HEK293 (cell line): ENCODE data around the gene LMTK2.

ENCODE experiments used
- CTCF ChIA-PET: fragments of 350-600 bp; formaldehyde crosslinking; extraction: SDS; loops from one replicate; lab custom pipeline; 2021; ENCODE audit warnings: antibody characterized with exemption; lab: Yijun Ruan, JAX
- POLR2A ChIA-PET: fragments of 300-600 bp; formaldehyde crosslinking; extraction: SDS; loops from one replicate; lab custom pipeline; 2020; ENCODE audit warnings: antibody characterized with exemption, inconsistent platforms; lab: Yijun Ruan, JAX
- H3K27ac ChIP-seq: fragments of 200-500 bp; sonication (Bioruptor generic); 2 replicates; pipeline ENCODE4 v1.5.1; 2014; ENCODE audit warnings: low read depth, low read length, control low read depth, inconsistent platforms; ENCODE audit errors: extremely low read depth
- H3K36me3 ChIP-seq, 2 experiments: fragments of 200-500 bp in 1 of 2; sonication (Bioruptor generic) in 1 of 2; 1 replicate in 1 of 2; 2 replicates in 1 of 2; pipeline ENCODE4 v1.5.1; 2014 to 2017; ENCODE audit warnings: inconsistent platforms in 2 of 2, low read length in 2 of 2; ENCODE audit not compliant: control insufficient read depth in 2 of 2, insufficient read depth in 1 of 2
- H3K4me1 ChIP-seq: fragments of 200-500 bp; sonication (Bioruptor generic); 2 replicates; pipeline ENCODE4 v1.5.1; 2014; ENCODE audit warnings: mild to moderate bottlenecking, low read length, inconsistent platforms; ENCODE audit not compliant: control insufficient read depth, insufficient read depth
- H3K4me3 ChIP-seq: 2 replicates; pipeline ENCODE4 v1.5.1; 2011; ENCODE audit warnings: low read depth, mild to moderate bottlenecking, control low read depth, low read length, moderate library complexity
- H3K9me3 ChIP-seq: fragments of 200-500 bp; sonication (Bioruptor generic); 2 replicates; pipeline ENCODE4 v1.5.1; 2014; ENCODE audit warnings: low read depth, low read length, inconsistent platforms; ENCODE audit not compliant: control insufficient read depth, insufficient read depth
- BCL11A ChIP-seq: fragments of 450-650 bp; formaldehyde crosslinking; IDR thresholded peaks from 2 replicates; pipeline ENCODE4 v1.5.1; 2016; ENCODE audit warnings: low read depth, missing biosample characterization, missing genetic modification characterization
- EGR2 ChIP-seq: fragments of 450-650 bp; formaldehyde crosslinking; IDR thresholded peaks from 2 replicates; pipeline ENCODE4 v1.5.1; 2016; ENCODE audit warnings: low read depth, missing biosample characterization, missing genetic modification characterization
- KLF1 ChIP-seq: fragments of 450-650 bp; formaldehyde crosslinking; IDR thresholded peaks from 2 replicates; pipeline ENCODE4 v1.5.1; 2016; ENCODE audit warnings: missing biosample characterization, missing genetic modification characterization
- KLF10 ChIP-seq: fragments of 450-650 bp; IDR thresholded peaks from 2 replicates; pipeline ENCODE4 v1.5.1; 2018; ENCODE audit warnings: missing biosample characterization, mild to moderate bottlenecking, missing genetic modification characterization
- OSR2 ChIP-seq: fragments of 450-650 bp; formaldehyde crosslinking; IDR thresholded peaks from 2 replicates; pipeline ENCODE4 v1.5.1; 2016; ENCODE audit warnings: missing biosample characterization, missing genetic modification characterization
- REPIN1 ChIP-seq: fragments of 450-650 bp; formaldehyde crosslinking; IDR thresholded peaks from 2 replicates; pipeline ENCODE4 v1.5.1; 2017; ENCODE audit warnings: missing biosample characterization, missing genetic modification characterization, low read depth
- SCRT1 ChIP-seq: fragments of 450-650 bp; formaldehyde crosslinking; IDR thresholded peaks from 2 replicates; pipeline ENCODE4 v1.5.1; 2016; ENCODE audit warnings: missing biosample characterization, missing genetic modification characterization, borderline replicate concordance
- SP2 ChIP-seq: fragments of 450-650 bp; formaldehyde crosslinking; IDR thresholded peaks from 2 replicates; pipeline ENCODE4 v1.5.1; 2016; ENCODE audit warnings: missing biosample characterization, missing genetic modification characterization
- SP3 ChIP-seq: fragments of 450-650 bp; formaldehyde crosslinking; IDR thresholded peaks from 2 replicates; pipeline ENCODE4 v1.5.1; 2016; ENCODE audit warnings: missing biosample characterization, missing genetic modification characterization
- ZBTB1 ChIP-seq: fragments of 450-650 bp; formaldehyde crosslinking; IDR thresholded peaks from 2 replicates; pipeline ENCODE4 v1.5.1; 2016; ENCODE audit warnings: missing biosample characterization, missing genetic modification characterization
- ZBTB48 ChIP-seq: fragments of 450-650 bp; formaldehyde crosslinking; IDR thresholded peaks from 2 replicates; pipeline ENCODE4 v1.5.1; 2016; ENCODE audit warnings: missing biosample characterization, missing genetic modification characterization
- ZFP69B ChIP-seq: fragments of 450-650 bp; formaldehyde crosslinking; IDR thresholded peaks from 2 replicates; pipeline ENCODE4 v1.5.1; 2016; ENCODE audit warnings: missing biosample characterization, missing genetic modification characterization
- ZIC2 ChIP-seq: fragments of 450-650 bp; formaldehyde crosslinking; IDR thresholded peaks from 2 replicates; pipeline ENCODE4 v1.5.1; 2016; ENCODE audit warnings: missing biosample characterization, missing genetic modification characterization
- ZNF140 ChIP-seq: fragments of 450-650 bp; formaldehyde crosslinking; IDR thresholded peaks from 2 replicates; pipeline ENCODE4 v1.5.1; 2016; ENCODE audit warnings: missing biosample characterization, missing genetic modification characterization
- ZNF221 ChIP-seq: fragments of 450-650 bp; formaldehyde crosslinking; IDR thresholded peaks from 2 replicates; pipeline ENCODE4 v1.5.1; 2017; ENCODE audit warnings: missing biosample characterization, missing genetic modification characterization, borderline replicate concordance
- ZNF23 ChIP-seq: fragments of 450-650 bp; formaldehyde crosslinking; IDR thresholded peaks from 2 replicates; pipeline ENCODE4 v1.5.1; 2016; ENCODE audit warnings: missing biosample characterization, missing genetic modification characterization, borderline replicate concordance
- ZNF335 ChIP-seq: fragments of 450-650 bp; formaldehyde crosslinking; conservative IDR thresholded peaks from 2 replicates; pipeline ENCODE4 v1.5.1; 2016; ENCODE audit warnings: missing biosample characterization, missing genetic modification characterization
- ZNF394 ChIP-seq: fragments of 450-650 bp; formaldehyde crosslinking; IDR thresholded peaks from 2 replicates; pipeline ENCODE4 v1.5.1; 2016; ENCODE audit warnings: missing biosample characterization, missing genetic modification characterization, mild to moderate bottlenecking, moderate library complexity, borderline replicate concordance
- ZNF600 ChIP-seq: fragments of 450-650 bp; formaldehyde crosslinking; IDR thresholded peaks from 2 replicates; pipeline ENCODE4 v1.5.1; 2016; ENCODE audit warnings: missing biosample characterization, missing genetic modification characterization
- ZNF785 ChIP-seq: fragments of 450-650 bp; formaldehyde crosslinking; IDR thresholded peaks from 2 replicates; pipeline ENCODE4 v1.5.1; 2016; ENCODE audit warnings: missing biosample characterization, missing genetic modification characterization
- ZSCAN30 ChIP-seq: fragments of 450-650 bp; IDR thresholded peaks from 2 replicates; pipeline ENCODE4 v1.5.1; 2018; ENCODE audit warnings: missing biosample characterization, mild to moderate bottlenecking, missing genetic modification characterization, moderate library complexity
- ZXDB ChIP-seq: fragments of 450-650 bp; formaldehyde crosslinking; IDR thresholded peaks from 2 replicates; pipeline ENCODE4 v1.5.1; 2016; ENCODE audit warnings: missing biosample characterization, missing genetic modification characterization
- TF ChIP-seq, protein P1 (sequence below): fragments of 450-650 bp; formaldehyde crosslinking; IDR thresholded peaks from 2 replicates; pipeline ENCODE4 v1.5.1; 2016; ENCODE audit warnings: missing biosample characterization, missing genetic modification characterization
- TF ChIP-seq, protein P2 (sequence below): fragments of 450-650 bp; formaldehyde crosslinking; IDR thresholded peaks from 2 replicates; pipeline ENCODE4 v1.5.1; 2016; ENCODE audit warnings: missing biosample characterization, missing genetic modification characterization
- TF ChIP-seq, protein P3 (sequence below): fragments of 450-650 bp; formaldehyde crosslinking; IDR thresholded peaks from 2 replicates; pipeline ENCODE4 v1.5.1; 2017; ENCODE audit warnings: missing biosample characterization, mild to moderate bottlenecking, missing genetic modification characterization, moderate library complexity
- TF ChIP-seq, protein P4 (sequence below): fragments of 450-650 bp; formaldehyde crosslinking; IDR thresholded peaks from 2 replicates; pipeline ENCODE4 v1.5.1; 2016; ENCODE audit warnings: missing biosample characterization, missing genetic modification characterization
- TF ChIP-seq, protein P5 (sequence below): fragments of 450-650 bp; formaldehyde crosslinking; IDR thresholded peaks from 2 replicates; pipeline ENCODE4 v1.5.1; 2016; ENCODE audit warnings: missing biosample characterization, missing genetic modification characterization
- TF ChIP-seq, protein P6 (sequence below): fragments of 450-650 bp; formaldehyde crosslinking; IDR thresholded peaks from 2 replicates; pipeline ENCODE4 v1.5.1; 2016; ENCODE audit warnings: missing biosample characterization, missing genetic modification characterization

Gene LMTK2

DNA sequence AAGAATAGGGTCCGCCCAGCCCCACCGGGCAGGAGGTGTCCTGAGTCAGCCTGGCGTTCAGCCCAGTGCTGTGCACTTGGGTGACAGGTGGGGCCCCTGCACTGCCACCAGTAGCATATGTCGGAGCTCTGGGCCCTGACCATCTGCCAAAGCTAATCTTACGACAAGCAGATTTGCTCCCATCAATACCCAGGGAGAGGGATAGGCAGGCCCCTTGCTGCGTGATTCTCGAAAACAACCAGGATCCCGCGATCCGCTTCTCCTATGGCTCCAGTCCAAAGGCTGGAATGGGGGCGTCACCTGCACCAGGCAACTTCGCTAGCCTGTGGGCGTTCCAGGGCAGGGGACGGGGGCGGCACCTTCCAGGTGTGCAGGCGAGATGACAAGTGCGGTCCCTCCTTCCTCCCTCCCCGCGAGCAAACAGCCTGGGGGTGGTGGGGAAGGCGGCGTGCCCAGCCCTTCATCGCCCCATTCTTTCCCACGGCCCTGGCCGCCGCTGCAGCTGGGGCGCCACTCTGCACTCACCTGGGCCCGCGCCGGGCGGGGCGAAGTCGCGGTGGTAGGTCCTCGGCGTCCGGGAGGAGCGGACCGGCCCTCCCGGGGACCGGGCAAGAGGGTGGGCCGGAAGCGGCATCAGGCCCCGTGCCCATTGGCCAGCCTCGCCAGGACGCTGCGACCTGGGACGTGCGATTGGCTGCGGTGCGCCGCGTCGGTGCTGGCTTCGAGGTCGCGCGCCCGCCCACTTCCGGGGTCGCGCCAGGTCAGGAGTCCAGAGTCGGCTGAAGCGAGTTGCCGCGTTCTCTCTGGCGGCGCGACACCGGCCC is 145.2 kb downstream of the LMTK2 start, which contains the start of gene TECPR1:
TECPR1 (minus strand) TSS at position 632 of the 824 bp plus-strand sequence. CDS start 6,086 bp downstream, outside the sequence.
- peak within 1 kb of the TSS; percentile 67 for H3K27ac ChIP-seq
- H3K36me3 ChIP-seq, result peaks cover 4 to 9% of the 10 kb centered on the region in 2 experiments
- POLR2A ChIA-PET, result no interaction called here
- peaks cover 2% of the 10 kb centered on the region; the same call in 1 of the 2 replicates for H3K4me1 ChIP-seq
- H3K9me3 ChIP-seq, result no peaks in the 10 kb centered on the region
- CTCF ChIA-PET, result interaction anchor here (0.5 to 1.1 kb wide), 3 partner anchors 10 to 272 kb away, joined by 3 to 4 read pairs (median 3); no protein-coding TSS in a partner anchor
- H3K4me3 ChIP-seq, result peak within 1 kb of the TSS; percentile 92
- TF ChIP-seq, protein P1, sequence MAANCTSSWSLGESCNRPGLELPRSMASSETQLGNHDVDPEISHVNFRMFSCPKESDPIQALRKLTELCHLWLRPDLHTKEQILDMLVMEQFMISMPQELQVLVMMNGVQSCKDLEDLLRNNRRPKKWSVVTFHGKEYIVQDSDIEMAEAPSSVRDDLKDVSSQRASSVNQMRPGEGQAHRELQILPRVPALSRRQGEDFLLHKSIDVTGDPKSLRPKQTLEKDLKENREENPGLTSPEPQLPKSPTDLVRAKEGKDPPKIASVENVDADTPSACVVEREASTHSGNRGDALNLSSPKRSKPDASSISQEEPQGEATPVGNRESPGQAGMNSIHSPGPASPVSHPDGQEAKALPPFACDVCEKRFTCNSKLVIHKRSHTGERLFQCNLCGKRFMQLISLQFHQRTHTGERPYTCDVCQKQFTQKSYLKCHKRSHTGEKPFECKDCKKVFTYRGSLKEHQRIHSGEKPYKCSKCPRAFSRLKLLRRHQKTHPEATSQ (tag by site-specific recombination), result peak; percentile 16; the same call in 1 of the 2 replicates
- TF ChIP-seq ZBTB1 (tag by site-specific recombination) (no peak), ZNF600 (tag by site-specific recombination) (peak; percentile 95), ZNF221 (tag by site-specific recombination) (no peak), ZXDB (tag by site-specific recombination) (peak; percentile 35; the same call in 1 of the 2 replicates), SP3 (tag by site-specific recombination) (peak; percentile 91), ZSCAN30 (tag by site-specific recombination) (0 out of 2 replicates have a peak, but pooled peaks have one; percentile 45), ZNF785 (no peak), SCRT1 (tag by site-specific recombination) (peak; percentile 16; the same call in 1 of the 2 replicates), BCL11A (tag by site-specific recombination) (peak; percentile 94), KLF1 (tag by site-specific recombination) (peak; percentile 80), REPIN1 (0 out of 2 replicates have a peak, but pooled peaks have one; percentile 32), ZNF394 (no peak), ZNF23 (no peak), ZFP69B (tag by site-specific recombination) (peak; percentile 87), ZIC2 (tag by site-specific recombination) (peak; percentile 79), ZNF140 (no peak), ZBTB48 (tag by site-specific recombination) (0 out of 2 replicates have a peak, but pooled peaks have one; percentile 36), EGR2 (peak; percentile 32; the same call in 1 of the 2 replicates), ZNF335 (peak; percentile 86), OSR2 (tag by site-specific recombination) (0 out of 2 replicates have a peak, but pooled peaks have one; percentile 42), KLF10 (peak; percentile 88), SP2 (tag by site-specific recombination) (peak; percentile 99)
- TF ChIP-seq, protein P2, sequence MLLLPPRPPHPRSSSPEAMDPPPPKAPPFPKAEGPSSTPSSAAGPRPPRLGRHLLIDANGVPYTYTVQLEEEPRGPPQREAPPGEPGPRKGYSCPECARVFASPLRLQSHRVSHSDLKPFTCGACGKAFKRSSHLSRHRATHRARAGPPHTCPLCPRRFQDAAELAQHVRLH (tag by site-specific recombination), result peak; percentile 68; the same call in 1 of the 2 replicates
- TF ChIP-seq, protein P3, sequence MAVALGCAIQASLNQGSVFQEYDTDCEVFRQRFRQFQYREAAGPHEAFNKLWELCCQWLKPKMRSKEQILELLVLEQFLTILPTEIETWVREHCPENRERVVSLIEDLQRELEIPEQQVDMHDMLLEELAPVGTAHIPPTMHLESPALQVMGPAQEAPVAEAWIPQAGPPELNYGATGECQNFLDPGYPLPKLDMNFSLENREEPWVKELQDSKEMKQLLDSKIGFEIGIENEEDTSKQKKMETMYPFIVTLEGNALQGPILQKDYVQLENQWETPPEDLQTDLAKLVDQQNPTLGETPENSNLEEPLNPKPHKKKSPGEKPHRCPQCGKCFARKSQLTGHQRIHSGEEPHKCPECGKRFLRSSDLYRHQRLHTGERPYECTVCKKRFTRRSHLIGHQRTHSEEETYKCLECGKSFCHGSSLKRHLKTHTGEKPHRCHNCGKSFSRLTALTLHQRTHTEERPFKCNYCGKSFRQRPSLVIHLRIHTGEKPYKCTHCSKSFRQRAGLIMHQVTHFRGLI (tag by site-specific recombination), result peak; percentile 12; the same call in 1 of the 2 replicates
- TF ChIP-seq, protein P4, sequence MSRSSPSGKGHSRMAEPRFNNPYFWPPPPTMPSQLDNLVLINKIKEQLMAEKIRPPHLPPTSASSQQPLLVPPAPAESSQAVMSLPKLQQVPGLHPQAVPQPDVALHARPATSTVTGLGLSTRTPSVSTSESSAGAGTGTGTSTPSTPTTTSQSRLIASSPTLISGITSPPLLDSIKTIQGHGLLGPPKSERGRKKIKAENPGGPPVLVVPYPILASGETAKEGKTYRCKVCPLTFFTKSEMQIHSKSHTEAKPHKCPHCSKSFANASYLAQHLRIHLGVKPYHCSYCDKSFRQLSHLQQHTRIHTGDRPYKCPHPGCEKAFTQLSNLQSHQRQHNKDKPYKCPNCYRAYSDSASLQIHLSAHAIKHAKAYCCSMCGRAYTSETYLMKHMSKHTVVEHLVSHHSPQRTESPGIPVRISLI (tag by site-specific recombination), result no peak
- TF ChIP-seq, protein P5, sequence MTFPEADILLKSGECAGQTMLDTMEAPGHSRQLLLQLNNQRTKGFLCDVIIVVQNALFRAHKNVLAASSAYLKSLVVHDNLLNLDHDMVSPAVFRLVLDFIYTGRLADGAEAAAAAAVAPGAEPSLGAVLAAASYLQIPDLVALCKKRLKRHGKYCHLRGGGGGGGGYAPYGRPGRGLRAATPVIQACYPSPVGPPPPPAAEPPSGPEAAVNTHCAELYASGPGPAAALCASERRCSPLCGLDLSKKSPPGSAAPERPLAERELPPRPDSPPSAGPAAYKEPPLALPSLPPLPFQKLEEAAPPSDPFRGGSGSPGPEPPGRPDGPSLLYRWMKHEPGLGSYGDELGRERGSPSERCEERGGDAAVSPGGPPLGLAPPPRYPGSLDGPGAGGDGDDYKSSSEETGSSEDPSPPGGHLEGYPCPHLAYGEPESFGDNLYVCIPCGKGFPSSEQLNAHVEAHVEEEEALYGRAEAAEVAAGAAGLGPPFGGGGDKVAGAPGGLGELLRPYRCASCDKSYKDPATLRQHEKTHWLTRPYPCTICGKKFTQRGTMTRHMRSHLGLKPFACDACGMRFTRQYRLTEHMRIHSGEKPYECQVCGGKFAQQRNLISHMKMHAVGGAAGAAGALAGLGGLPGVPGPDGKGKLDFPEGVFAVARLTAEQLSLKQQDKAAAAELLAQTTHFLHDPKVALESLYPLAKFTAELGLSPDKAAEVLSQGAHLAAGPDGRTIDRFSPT (tag by site-specific recombination), result peak; percentile 58
- TF ChIP-seq, protein P6, sequence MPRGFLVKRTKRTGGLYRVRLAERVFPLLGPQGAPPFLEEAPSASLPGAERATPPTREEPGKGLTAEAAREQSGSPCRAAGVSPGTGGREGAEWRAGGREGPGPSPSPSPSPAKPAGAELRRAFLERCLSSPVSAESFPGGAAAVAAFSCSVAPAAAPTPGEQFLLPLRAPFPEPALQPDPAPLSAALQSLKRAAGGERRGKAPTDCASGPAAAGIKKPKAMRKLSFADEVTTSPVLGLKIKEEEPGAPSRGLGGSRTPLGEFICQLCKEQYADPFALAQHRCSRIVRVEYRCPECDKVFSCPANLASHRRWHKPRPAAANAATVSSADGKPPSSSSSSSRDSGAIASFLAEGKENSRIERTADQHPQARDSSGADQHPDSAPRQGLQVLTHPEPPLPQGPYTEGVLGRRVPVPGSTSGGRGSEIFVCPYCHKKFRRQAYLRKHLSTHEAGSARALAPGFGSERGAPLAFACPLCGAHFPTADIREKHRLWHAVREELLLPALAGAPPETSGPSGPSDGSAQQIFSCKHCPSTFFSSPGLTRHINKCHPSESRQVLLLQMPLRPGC (tag by site-specific recombination), result peak; percentile 21; the same call in 1 of the 2 replicates
